Activated CD8-positive, alpha-beta T cell treated with anti-CD3 and anti-CD28 coated beads, Interleukin-2, amount 10 ng/mL, durations not matched to agents 7 days and 5 days (primary cell): ENCODE measurements around the gene BTAF1. TPM values are rescaled to one million over a fixed set of nuclear protein-coding genes. Genes with fewer than 3 reads are reported as not detected.

Source experiments
- ATAC-seq: fragments of 150-1000 bp; cut with Tn5 transposase; one replicate; pipeline ENCODE4 v1.10.0; 2021; ENCODE audit warnings: moderate library complexity
- CTCF ChIA-PET: fragments of 350-600 bp; sonication (Branson Sonifier 250); formaldehyde crosslinking; loops from one replicate; lab custom pipeline; 2021; ENCODE audit warnings: antibody characterized with exemption; lab: Charles Lee
- POLR2A ChIA-PET: fragments of 350-600 bp; sonication (Branson Sonifier 250); formaldehyde crosslinking; loops from one replicate; lab custom pipeline; 2021; ENCODE audit warnings: antibody characterized with exemption; lab: Charles Lee
- DNase-seq: peaks from one replicate; pipeline ENCODE4 v3.0.0-alpha.2; 2020
- H3K27ac Mint-ChIP-seq: one replicate; pipeline ENCODE4 v1.8.0; 2021; ENCODE audit warnings: mild to moderate bottlenecking, mixed read lengths
- H3K27me3 Mint-ChIP-seq: one replicate; pipeline ENCODE4 v1.8.0; 2021; ENCODE audit warnings: low read depth, mixed read lengths
- H3K36me3 Mint-ChIP-seq: one replicate; pipeline ENCODE4 v1.8.0; 2021; ENCODE audit warnings: low read depth, mixed read lengths
- H3K4me1 Mint-ChIP-seq: one replicate; pipeline ENCODE4 v1.8.0; 2021; ENCODE audit warnings: low read depth, mixed read lengths
- H3K4me3 Mint-ChIP-seq: one replicate; pipeline ENCODE4 v1.8.0; 2021; ENCODE audit warnings: mild to moderate bottlenecking, mixed read lengths
- H3K9me3 Mint-ChIP-seq: one replicate; pipeline ENCODE4 v1.8.0; 2022; ENCODE audit warnings: mixed read lengths; ENCODE audit not compliant: insufficient read depth
- total RNA-seq, 2 experiments: library from RNA; stranded (reverse); gene quantifications; one replicate each; pipeline ENCODE4 v1.2.3, GENCODE V29; 2021

BTAF1 gene
- total RNA-seq, 2 experiments from 2014 or later = 40.9 to 41.0 TPM

GRCh38 chr10:92062273-92062672 is 138.7 kb downstream of the BTAF1 start:
- Mint-ChIP-seq H3K27me3 (no peaks in the 10 kb centered on the region), H3K27ac (no peak overlapping the region), H3K36me3 (no peaks in the 10 kb centered on the region), H3K4me3 (no peak overlapping the region), H3K9me3 (no peaks in the 10 kb centered on the region), H3K4me1 (no peaks in the 10 kb centered on the region)
- DNase-seq (no peak), ATAC-seq (no peak)
- ChIA-PET CTCF (no interaction called here), POLR2A (no interaction called here)

GRCh38 chr10:92064506-92064905 is 140.9 kb downstream of the BTAF1 start:
- ChIA-PET POLR2A (no interaction called here), CTCF (no interaction called here)
- DNase-seq = no peak
- Mint-ChIP-seq H3K9me3 (no peaks in the 10 kb centered on the region), H3K27ac (no peak overlapping the region), H3K36me3 (no peaks in the 10 kb centered on the region), H3K27me3 (no peaks in the 10 kb centered on the region), H3K4me1 (no peaks in the 10 kb centered on the region), H3K4me3 (no peak overlapping the region)
- ATAC-seq = no peak

DNA sequence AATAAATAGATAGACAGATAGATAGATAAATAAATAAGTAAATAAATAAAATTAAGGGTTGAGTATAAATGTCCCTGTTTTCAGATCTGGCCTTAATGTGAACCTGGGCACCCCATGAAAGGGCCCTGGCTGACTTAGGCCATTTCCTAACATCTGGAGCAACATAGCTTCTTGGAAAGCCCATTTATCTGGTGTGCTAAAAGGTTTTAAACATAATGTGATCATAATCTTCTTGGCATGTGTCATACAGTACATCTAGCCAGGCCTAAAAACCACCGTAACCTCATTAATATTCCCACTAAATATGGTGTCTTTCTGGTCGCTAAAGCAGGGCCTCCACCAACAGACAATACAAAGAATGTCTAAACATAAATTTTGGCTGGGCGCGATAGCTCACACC is 142.8 kb downstream of the BTAF1 start:
- no peaks in the 10 kb centered on the region for H3K4me1 Mint-ChIP-seq
- ATAC-seq (no peak), DNase-seq (no peak)
- H3K4me3 Mint-ChIP-seq = no peak overlapping the region
- no peaks in the 10 kb centered on the region for H3K9me3 Mint-ChIP-seq
- CTCF ChIA-PET = no interaction called here
- H3K27ac Mint-ChIP-seq = no peak overlapping the region
- no peaks in the 10 kb centered on the region for H3K36me3 Mint-ChIP-seq
- no peaks in the 10 kb centered on the region for H3K27me3 Mint-ChIP-seq
- POLR2A ChIA-PET = no interaction called here

- DNase-seq (no peak), ATAC-seq (no peak)
- ChIA-PET POLR2A (no interaction called here), CTCF (no interaction called here)
- no peak overlapping the region for H3K27ac Mint-ChIP-seq
- H3K4me3 Mint-ChIP-seq = no peak overlapping the region
- H3K4me1 Mint-ChIP-seq = no peaks in the 10 kb centered on the region
- no peaks in the 10 kb centered on the region for H3K36me3 Mint-ChIP-seq
- H3K9me3 Mint-ChIP-seq = no peaks in the 10 kb centered on the region
- no peaks in the 10 kb centered on the region for H3K27me3 Mint-ChIP-seq
Measured at GRCh38 chr10:92068900-92069299, 145.3 kb downstream of the BTAF1 start.

- H3K36me3 Mint-ChIP-seq = no peaks in the 10 kb centered on the region
- H3K4me3 Mint-ChIP-seq = no peak overlapping the region
- H3K27ac Mint-ChIP-seq = no peak overlapping the region
- no peaks in the 10 kb centered on the region for H3K9me3 Mint-ChIP-seq
- POLR2A ChIA-PET = no interaction called here
- no peaks in the 10 kb centered on the region for H3K4me1 Mint-ChIP-seq
- DNase-seq (no peak), ATAC-seq (no peak)
- CTCF ChIA-PET = interaction anchor here (1.3 kb wide), 1 partner anchor 22 kb away, joined by 3 read pairs; no protein-coding TSS in a partner anchor
- H3K27me3 Mint-ChIP-seq = no peaks in the 10 kb centered on the region
Measured at GRCh38 chr10:92074126-92074887, 150.7 kb downstream of the BTAF1 start.

GRCh38 chr10:92075829-92076228 is 152.3 kb downstream of the BTAF1 start:
- Mint-ChIP-seq H3K9me3 (no peaks in the 10 kb centered on the region), H3K4me1 (no peaks in the 10 kb centered on the region), H3K4me3 (no peak overlapping the region), H3K27me3 (no peaks in the 10 kb centered on the region), H3K36me3 (peaks cover 4% of the 10 kb centered on the region), H3K27ac (no peak overlapping the region)
- CTCF ChIA-PET = no interaction called here
- DNase-seq (no peak), ATAC-seq (no peak)
- POLR2A ChIA-PET = no interaction called here

DNA sequence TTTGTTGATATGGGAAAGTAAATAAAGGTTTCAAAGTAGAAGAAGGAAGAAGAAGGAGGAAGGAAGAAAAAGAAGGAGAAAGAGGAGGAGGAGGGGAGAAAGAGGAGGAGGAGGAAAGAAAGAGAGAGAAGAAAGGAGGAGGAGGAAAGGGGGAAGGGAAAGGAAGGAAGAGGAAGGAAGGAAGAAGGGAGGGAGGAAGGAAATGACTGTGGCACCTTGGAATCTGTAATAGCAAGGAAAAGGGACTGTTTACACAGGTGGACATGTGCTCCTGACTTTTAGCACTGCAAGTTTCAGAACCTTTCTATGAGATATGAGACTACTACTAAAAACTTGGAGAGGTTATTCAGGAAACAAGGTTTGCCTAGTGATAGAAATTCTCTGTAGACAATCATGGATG is 153.2 kb downstream of the BTAF1 start:
- Mint-ChIP-seq H3K27ac (no peak overlapping the region), H3K4me1 (no peaks in the 10 kb centered on the region), H3K9me3 (no peaks in the 10 kb centered on the region), H3K4me3 (no peak overlapping the region), H3K36me3 (peaks cover 6% of the 10 kb centered on the region), H3K27me3 (no peaks in the 10 kb centered on the region)
- CTCF ChIA-PET = no interaction called here
- DNase-seq (no peak), ATAC-seq (no peak)
- POLR2A ChIA-PET = no interaction called here

DNA sequence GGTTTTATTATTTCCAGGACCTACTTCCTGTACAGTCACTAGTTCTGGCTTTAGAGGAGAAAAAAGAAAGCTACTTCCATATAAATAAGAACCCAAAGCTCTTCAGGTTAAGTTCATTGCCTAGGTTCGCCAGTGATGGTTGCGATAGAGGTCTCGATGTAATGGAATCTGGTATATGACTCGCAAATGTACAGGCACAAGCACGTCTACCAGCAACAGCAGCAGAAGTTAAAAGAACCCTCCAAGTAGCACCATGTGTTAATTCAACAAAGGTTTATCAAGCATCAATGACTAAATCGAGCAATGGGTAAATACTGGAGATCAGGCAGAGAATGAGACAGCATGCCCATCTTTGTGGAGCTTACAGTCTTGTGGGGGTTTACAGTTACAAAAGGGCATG is 155.4 kb downstream of the BTAF1 start:
- ATAC-seq (no peak), DNase-seq (no peak)
- Mint-ChIP-seq H3K36me3 (peaks cover 6% of the 10 kb centered on the region), H3K9me3 (no peaks in the 10 kb centered on the region), H3K4me3 (no peak overlapping the region), H3K27me3 (no peaks in the 10 kb centered on the region), H3K4me1 (no peaks in the 10 kb centered on the region), H3K27ac (no peak overlapping the region)
- CTCF ChIA-PET = interaction anchor here (0.7 kb wide), 1 partner anchor 438 kb away, joined by 3 read pairs; no protein-coding TSS in a partner anchor
- POLR2A ChIA-PET = no interaction called here

Other genes with a start within 250 kb of the BTAF1 start
- gene TNKS2, start 125.3 kb upstream of the BTAF1 start, total RNA-seq = 10 to 100 TPM; 27.5 to 28.4 TPM
- 1 to 10 TPM; 1.0 to 1.5 TPM for gene FGFBP3, start 14.3 kb upstream of the BTAF1 start, total RNA-seq